Liver (tissue), 9 donors: ENCODE results near the gene INPP4B. TPM values are rescaled to one million over a fixed set of nuclear protein-coding genes. Genes with fewer than 3 reads are reported as not detected.

Experiments used
- DNase-seq: peaks from one replicate; pipeline ENCODE4 v3.0.0-alpha.2; 2017; ENCODE audit warnings: low spot score
- H3K27ac ChIP-seq, 2 donors: one replicate each; pipeline ENCODE4 v1.7.0; 2013; ENCODE audit warnings: inconsistent platforms in 2 of 2, low read length in 2 of 2, control low read depth in 1 of 2, low read depth in 1 of 2, mild to moderate bottlenecking in 1 of 2
- H3K27me3 ChIP-seq, 4 donors: one replicate each; pipeline versions ENCODE4 v1.6.1 to v1.7.0; 2013; ENCODE audit warnings: low read length in 3 of 4, inconsistent platforms in 1 of 4, mild to moderate bottlenecking in 1 of 4, moderate library complexity in 1 of 4; ENCODE audit not compliant: control insufficient read depth in 4 of 4, insufficient read depth in 4 of 4
- H3K36me3 ChIP-seq, 4 donors: one replicate each; pipeline versions ENCODE4 v1.6.1 to v1.7.0; 2013; ENCODE audit warnings: low read length in 3 of 4, mild to moderate bottlenecking in 3 of 4, low read depth in 1 of 4, moderate library complexity in 1 of 4; ENCODE audit not compliant: control insufficient read depth in 4 of 4, insufficient read depth in 3 of 4
- H3K4me1 ChIP-seq, 4 donors: one replicate each; pipeline versions ENCODE4 v1.6.1 to v1.7.0; 2013; ENCODE audit warnings: low read length in 3 of 4, mild to moderate bottlenecking in 3 of 4, moderate library complexity in 1 of 4; ENCODE audit not compliant: control insufficient read depth in 4 of 4, insufficient read depth in 4 of 4
- H3K4me3 ChIP-seq, 3 donors: one replicate each; pipeline versions ENCODE4 v1.6.1 to v1.7.0; 2013; ENCODE audit warnings: low read length in 3 of 3, control low read depth in 1 of 3, low read depth in 1 of 3, mild to moderate bottlenecking in 1 of 3
- H3K9ac ChIP-seq, 2 donors: one replicate each; pipeline ENCODE4 v1.7.0; 2013; ENCODE audit warnings: low read length in 2 of 2, mild to moderate bottlenecking in 2 of 2, moderate library complexity in 2 of 2, control low read depth in 1 of 2, low read depth in 1 of 2
- H3K9me3 ChIP-seq, 4 donors: one replicate each; pipeline versions ENCODE4 v1.6.1 to v1.7.0; 2013; ENCODE audit warnings: low read length in 3 of 4; ENCODE audit not compliant: control insufficient read depth in 4 of 4
- CTCF ChIP-seq: fragments of 150-350 bp; IDR thresholded peaks from 2 replicates; pipeline ENCODE4 v1.5.1; 2017; ENCODE audit warnings: improper control_type of control experiment, low read depth, low read length; ENCODE audit not compliant: missing input control
- EGR1 ChIP-seq, 2 donors: IDR thresholded peaks; 2 replicates each; pipeline ENCODE4 v1.6.1; 2016 to 2018; ENCODE audit warnings: antibody characterized with exemption in 2 of 2, low read depth in 2 of 2
- FOXA1 ChIP-seq: IDR thresholded peaks from 2 replicates; pipeline ENCODE4 v1.6.1; 2016; ENCODE audit warnings: antibody characterized with exemption
- FOXA2 ChIP-seq: IDR thresholded peaks from 2 replicates; pipeline ENCODE4 v1.6.1; 2016; ENCODE audit warnings: antibody characterized with exemption
- HNF4A ChIP-seq, 2 donors: conservative IDR thresholded peaks; 2 replicates each; pipeline ENCODE4 v1.6.1; 2016; ENCODE audit warnings: antibody characterized with exemption in 2 of 2, mild to moderate bottlenecking in 2 of 2
- HNF4G ChIP-seq: IDR thresholded peaks from 2 replicates; pipeline ENCODE4 v1.6.1; 2016; ENCODE audit warnings: antibody characterized with exemption
- NR2F2 ChIP-seq: IDR thresholded peaks from 2 replicates; pipeline ENCODE4 v1.6.1; 2016; ENCODE audit warnings: antibody characterized with exemption
- RAD21 ChIP-seq, 2 donors: IDR thresholded peaks; 2 replicates each; pipeline ENCODE4 v1.6.1; 2016; ENCODE audit warnings: antibody characterized with exemption in 2 of 2, mild to moderate bottlenecking in 2 of 2
- REST ChIP-seq: IDR thresholded peaks from 2 replicates; pipeline ENCODE4 v1.6.1; 2016; ENCODE audit warnings: antibody characterized with exemption, mild to moderate bottlenecking
- RXRA ChIP-seq, 2 donors: IDR thresholded peaks; 2 replicates each; pipeline ENCODE4 v1.6.1; 2017 to 2018; ENCODE audit warnings: antibody characterized with exemption in 2 of 2, mild to moderate bottlenecking in 1 of 2
- SP1 ChIP-seq: IDR thresholded peaks from 2 replicates; pipeline ENCODE4 v1.6.1; 2018; ENCODE audit warnings: antibody characterized with exemption, mild to moderate bottlenecking
- TAF1 ChIP-seq: conservative IDR thresholded peaks from 2 replicates; pipeline ENCODE4 v1.6.1; 2016; ENCODE audit warnings: antibody characterized with exemption, mild to moderate bottlenecking
- ZBTB33 ChIP-seq: IDR thresholded peaks from 2 replicates; pipeline ENCODE4 v1.6.1; 2016; ENCODE audit warnings: antibody characterized with exemption
- WGBS: extraction: QIAGEN DNeasy Blood & Tissue Kit; methylation state at CpG from one replicate; pipeline ENCODE4 v1.1.7; 2013; 5-methylcytosine and 5-hydroxymethylcytosine counted together
- polyA plus RNA-seq, 2 donors: library from polyadenylated mRNA; stranded (reverse) in 1 of 2; unstranded in 1 of 2; fragments of 200-250 nt in 1 of 2; fragments of >200 nt in 1 of 2; fragmentation: Nextera tagmentation in 1 of 2; extraction: Ambion mirVana in 1 of 2; gene quantifications; one replicate each; pipeline versions ENCODE4 v1.2.1 to v1.2.3, GENCODE V29; 2013 to 2015
- total RNA-seq, 2 donors: library from RNA; depleted of rRNA; stranded (reverse); fragments of >200 nt; gene quantifications; one replicate each; pipeline ENCODE4 v1.2.3, GENCODE V29; 2014
- TF ChIP-seq, protein P1 (sequence below): IDR thresholded peaks from 2 replicates; pipeline ENCODE4 v1.6.1; 2016; ENCODE audit warnings: antibody characterized with exemption
- TF ChIP-seq, protein P2 (sequence below): IDR thresholded peaks from 2 replicates; pipeline ENCODE4 v1.6.1; 2016; ENCODE audit warnings: antibody characterized with exemption
- donor health status: healthy.
- donor health status: healthy.
- donor health status: healthy.
- donor health status: healthy.
- donor health status: healthy.

INPP4B gene
- total and polyA plus RNA-seq, 4 donors, result 0.43 to 2.8 (median 1.6) TPM

- TF ChIP-seq CTCF (no peak), RAD21 (IDR thresholded peaks at IDR 0.05) (no peak), HNF4A (conservative IDR thresholded peaks at IDR 0.05) (no peak), FOXA1 (no peak)
These were observed 317.7 kb downstream of the INPP4B start (continued) for GRCh38 chr4:142528433-142528832.

DNA sequence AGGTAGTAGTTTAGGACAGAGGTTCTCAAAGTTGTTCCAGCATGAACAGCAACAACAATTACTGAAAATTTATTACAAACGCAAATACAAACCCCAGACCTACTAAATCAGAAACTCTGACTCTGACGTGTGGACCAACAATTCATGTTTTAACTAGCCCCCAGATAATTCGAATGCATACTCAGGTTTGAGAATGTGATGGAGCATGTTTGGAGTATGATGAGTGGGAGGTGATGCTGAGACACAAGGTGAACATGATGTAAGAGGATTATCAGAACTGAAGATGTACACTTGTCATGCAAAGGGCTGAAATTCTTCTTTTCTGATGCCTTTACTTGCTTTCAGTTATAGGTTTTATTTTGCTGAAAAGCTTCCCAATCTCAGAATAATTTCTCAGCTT is 323.0 kb downstream of the INPP4B start:
- Histone ChIP-seq H3K4me3 (no peak overlapping the region), H3K27ac (no peak overlapping the region), H3K9me3 (no peaks in the 10 kb centered on the region), H3K36me3 (no peaks in the 10 kb centered on the region), H3K9ac (no peak overlapping the region), H3K27me3 (no peaks in the 10 kb centered on the region), H3K4me1 (no peaks in the 10 kb centered on the region)
- 76% methylated on average over 3 of the region's 3 CpGs for WGBS
- no peak for TF ChIP-seq HNF4G
- no peak for TF ChIP-seq FOXA1
- TF ChIP-seq ZBTB33, result no peak
- no peak for TF ChIP-seq HNF4A (conservative IDR thresholded peaks at IDR 0.05)
- no peak for TF ChIP-seq RAD21 (IDR thresholded peaks at IDR 0.05)
- no peak for TF ChIP-seq REST
- TF ChIP-seq EGR1 (IDR thresholded peaks at IDR 0.05; ENCODE audit: low read depth in 2 of 2), result no peak
- no peak for TF ChIP-seq SP1
- TF ChIP-seq FOXA2, result no peak
- TF ChIP-seq, protein P1, sequence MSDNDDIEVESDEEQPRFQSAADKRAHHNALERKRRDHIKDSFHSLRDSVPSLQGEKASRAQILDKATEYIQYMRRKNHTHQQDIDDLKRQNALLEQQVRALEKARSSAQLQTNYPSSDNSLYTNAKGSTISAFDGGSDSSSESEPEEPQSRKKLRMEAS, result no peak
- no peak for TF ChIP-seq TAF1
- TF ChIP-seq RXRA (IDR thresholded peaks at IDR 0.05), result no peak
- no peak for TF ChIP-seq NR2F2
- no peak for TF ChIP-seq CTCF
- TF ChIP-seq, protein P2, sequence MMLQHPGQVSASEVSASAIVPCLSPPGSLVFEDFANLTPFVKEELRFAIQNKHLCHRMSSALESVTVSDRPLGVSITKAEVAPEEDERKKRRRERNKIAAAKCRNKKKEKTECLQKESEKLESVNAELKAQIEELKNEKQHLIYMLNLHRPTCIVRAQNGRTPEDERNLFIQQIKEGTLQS, result no peak
- DNase-seq, result no peak
